Right lobe of liver (tissue), 4 donors: ENCODE data around the gene VSTM2B.

Experiments
- POLR2A ChIP-seq: fragments of 450-650 bp; IDR thresholded peaks from one replicate; pipeline ENCODE4 v1.6.1; 2017; ENCODE audit warnings: antibody characterized with exemption, mild to moderate bottlenecking
- TF ChIP-seq, protein P1 (sequence below), 4 donors: fragments of 200-600 bp in 3 of 4; fragments of 450-650 bp in 1 of 4; IDR thresholded peaks; one replicate each; pipeline versions ENCODE4 v1.5.1 to v1.8.0; 2016 to 2022; ENCODE audit warnings: antibody characterized with exemption in 4 of 4, mild to moderate bottlenecking in 2 of 4
- donor health status: DM: no; HTN: no; CAD: no.
- donor health status: DM: no; HTN: no; CAD: no.
- donor health status: DM: no; HTN: yes; CAD: no.

GRCh38 chr19:29577649-29577963 is 51.8 kb downstream of the VSTM2B start:
- TF ChIP-seq, protein P1, sequence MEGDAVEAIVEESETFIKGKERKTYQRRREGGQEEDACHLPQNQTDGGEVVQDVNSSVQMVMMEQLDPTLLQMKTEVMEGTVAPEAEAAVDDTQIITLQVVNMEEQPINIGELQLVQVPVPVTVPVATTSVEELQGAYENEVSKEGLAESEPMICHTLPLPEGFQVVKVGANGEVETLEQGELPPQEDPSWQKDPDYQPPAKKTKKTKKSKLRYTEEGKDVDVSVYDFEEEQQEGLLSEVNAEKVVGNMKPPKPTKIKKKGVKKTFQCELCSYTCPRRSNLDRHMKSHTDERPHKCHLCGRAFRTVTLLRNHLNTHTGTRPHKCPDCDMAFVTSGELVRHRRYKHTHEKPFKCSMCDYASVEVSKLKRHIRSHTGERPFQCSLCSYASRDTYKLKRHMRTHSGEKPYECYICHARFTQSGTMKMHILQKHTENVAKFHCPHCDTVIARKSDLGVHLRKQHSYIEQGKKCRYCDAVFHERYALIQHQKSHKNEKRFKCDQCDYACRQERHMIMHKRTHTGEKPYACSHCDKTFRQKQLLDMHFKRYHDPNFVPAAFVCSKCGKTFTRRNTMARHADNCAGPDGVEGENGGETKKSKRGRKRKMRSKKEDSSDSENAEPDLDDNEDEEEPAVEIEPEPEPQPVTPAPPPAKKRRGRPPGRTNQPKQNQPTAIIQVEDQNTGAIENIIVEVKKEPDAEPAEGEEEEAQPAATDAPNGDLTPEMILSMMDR (IDR thresholded peaks at IDR 0.05) = no peak
- TF ChIP-seq POLR2A = no peak
